Measurements from ENCODE around the gene NSMCE1.

The NSMCE1 gene

DNA sequence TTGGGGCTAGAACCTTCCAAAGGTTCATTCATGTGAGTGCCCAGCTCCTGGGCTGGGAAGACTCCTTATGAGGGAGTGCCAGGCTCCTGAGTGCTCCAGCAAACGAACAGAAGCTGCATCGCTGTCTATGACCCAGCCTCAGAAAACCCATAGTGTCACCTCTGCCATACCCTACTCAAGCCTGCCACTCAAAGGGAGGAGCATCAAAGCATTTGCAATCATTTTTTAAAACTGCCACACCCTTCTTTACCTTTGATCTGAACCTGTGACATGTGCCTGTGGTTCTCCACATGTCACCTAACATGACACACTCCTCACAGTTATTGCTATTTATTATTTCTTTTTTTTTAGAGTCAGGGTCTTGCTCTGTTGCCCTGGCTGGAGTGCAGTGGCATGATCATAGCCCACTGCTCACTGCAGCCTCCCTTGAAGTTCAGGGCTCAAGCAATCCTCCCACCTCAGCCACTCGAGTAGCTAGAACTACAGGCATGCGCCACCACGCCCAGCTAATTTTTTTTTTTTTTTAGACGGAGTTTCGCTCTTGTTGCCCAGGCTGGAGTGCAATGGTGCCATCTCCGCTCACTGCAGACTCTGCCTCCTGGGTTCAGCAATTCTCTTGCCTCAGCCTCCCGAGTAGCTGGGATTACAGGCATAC lies 72.5 kb downstream of the NSMCE1 start:
- H3K27ac Mint-ChIP-seq, result no peak overlapping the region
- H3K4me3 Mint-ChIP-seq, result no peak overlapping the region
- no peak for DNase-seq
- no peaks in the 10 kb centered on the region for H3K36me3 Mint-ChIP-seq (ENCODE audit: low read depth)
- no peak for TF ChIP-seq CTCF (IDR thresholded peaks at IDR 0.05)
- H3K27me3 Mint-ChIP-seq (ENCODE audit: low read depth, poor library complexity), result peaks cover 26% of the 10 kb centered on the region
- peaks cover 19% of the 10 kb centered on the region for H3K9me3 Mint-ChIP-seq
- peaks cover 8% of the 10 kb centered on the region for H3K4me1 Mint-ChIP-seq

- no peak overlapping the region for H3K27ac Mint-ChIP-seq
- peaks cover 26% of the 10 kb centered on the region for H3K27me3 Mint-ChIP-seq (ENCODE audit: low read depth, poor library complexity)
- no peak for TF ChIP-seq CTCF (IDR thresholded peaks at IDR 0.05)
- peaks cover 8% of the 10 kb centered on the region for H3K4me1 Mint-ChIP-seq
- peaks cover 19% of the 10 kb centered on the region for H3K9me3 Mint-ChIP-seq
- no peak overlapping the region for H3K4me3 Mint-ChIP-seq
- no peaks in the 10 kb centered on the region for H3K36me3 Mint-ChIP-seq (ENCODE audit: low read depth)
- DNase-seq, result no peak
These were observed 73.4 kb downstream of the NSMCE1 start for GRCh38 chr16:27195076-27195741.

GRCh38 chr16:27193300-27193990 lies 75.1 kb downstream of the NSMCE1 start:
- Mint-ChIP-seq H3K4me3 (no peak overlapping the region), H3K9me3 (peaks cover 19% of the 10 kb centered on the region), H3K27me3 (ENCODE audit: low read depth, poor library complexity) (peaks cover 25% of the 10 kb centered on the region), H3K36me3 (ENCODE audit: low read depth) (no peaks in the 10 kb centered on the region), H3K27ac (no peak overlapping the region), H3K4me1 (peaks cover 14% of the 10 kb centered on the region)
- no peak for TF ChIP-seq CTCF (IDR thresholded peaks at IDR 0.05)
- DNase-seq, result no peak

DNA sequence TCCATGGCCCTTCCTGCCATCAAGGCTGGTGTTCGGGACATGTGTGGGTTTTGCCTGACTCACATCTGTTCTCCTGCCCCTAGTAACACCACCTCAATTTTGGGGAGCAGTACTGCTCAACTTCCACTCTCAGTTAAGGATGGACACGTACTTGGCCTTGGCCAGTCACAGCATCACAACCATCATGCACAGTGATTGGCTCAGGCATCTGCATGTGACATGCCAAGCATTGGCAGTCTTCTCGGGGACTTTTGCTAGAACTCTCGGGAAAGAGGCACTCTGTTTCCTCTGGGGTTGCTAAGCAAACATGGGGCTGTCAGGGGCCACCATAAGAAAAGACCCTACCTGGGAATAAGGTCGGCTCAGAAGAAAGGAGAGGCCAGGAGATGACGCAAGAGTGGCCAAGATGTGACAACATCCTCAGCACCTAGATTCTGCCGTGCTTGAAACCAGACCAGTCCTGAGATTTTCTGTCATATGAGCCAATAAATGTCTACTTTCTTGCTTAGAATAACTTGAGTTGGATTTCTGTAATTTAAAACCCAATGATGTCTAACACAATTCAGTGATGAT lies 77.1 kb downstream of the NSMCE1 start:
- H3K27me3 Mint-ChIP-seq (ENCODE audit: low read depth, poor library complexity), result peaks cover 18% of the 10 kb centered on the region
- H3K9me3 Mint-ChIP-seq, result peaks cover 19% of the 10 kb centered on the region

DNA sequence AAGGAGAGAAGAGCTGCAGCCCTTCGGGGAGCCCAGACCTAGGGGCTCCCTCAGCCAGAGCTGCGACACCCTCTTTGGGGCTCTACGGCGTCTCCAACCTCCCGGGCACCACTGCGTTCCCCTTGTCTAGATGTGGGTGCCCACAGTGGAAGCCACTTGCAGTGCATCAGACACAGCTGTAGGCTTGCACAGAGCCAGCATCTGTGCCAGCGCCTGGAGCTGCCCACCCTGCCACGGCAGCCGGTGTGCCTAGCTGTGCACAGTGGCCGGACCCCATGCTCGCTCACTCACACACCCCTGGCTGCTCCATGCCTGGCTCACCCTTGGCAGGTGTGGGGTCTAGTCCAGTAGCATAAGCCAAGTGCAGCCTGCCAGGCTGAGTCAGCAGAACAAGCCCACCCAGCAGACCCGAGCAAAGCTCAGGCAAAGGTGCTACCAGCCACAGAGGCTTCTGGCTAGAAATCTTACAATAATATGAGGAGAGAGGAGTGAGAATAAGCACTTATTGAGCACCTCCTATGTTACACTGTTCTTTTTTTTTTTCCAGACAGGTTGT lies 78.2 kb downstream of the NSMCE1 start:
- Mint-ChIP-seq H3K27me3 (ENCODE audit: low read depth, poor library complexity) (peaks cover 21% of the 10 kb centered on the region), H3K4me1 (peaks cover 14% of the 10 kb centered on the region), H3K36me3 (ENCODE audit: low read depth) (no peaks in the 10 kb centered on the region), H3K27ac (no peak overlapping the region), H3K4me3 (no peak overlapping the region), H3K9me3 (peaks cover 15% of the 10 kb centered on the region)
- TF ChIP-seq CTCF (IDR thresholded peaks at IDR 0.05), result no peak
- no peak for DNase-seq

More for the DNA sequence above, 77.1 kb downstream of the NSMCE1 start:
- Mint-ChIP-seq H3K27ac (no peak overlapping the region), H3K4me3 (no peak overlapping the region), H3K36me3 (ENCODE audit: low read depth) (no peaks in the 10 kb centered on the region), H3K4me1 (peaks cover 14% of the 10 kb centered on the region)
- no peak for TF ChIP-seq CTCF (IDR thresholded peaks at IDR 0.05)
- DNase-seq, result no peak

Data from nephron progenitor cell (in vitro differentiated cells).